GM12878 (cell line): Measurements from ENCODE around the gene RAD51B.

ENCODE experiments used
- CTCF ChIP-seq, 3 experiments: IDR thresholded peaks in 2 of 3; conservative IDR thresholded peaks in 1 of 3; 2 replicates each; pipeline ENCODE4 v1.5.1; 2011; ENCODE audit warnings: low read depth in 3 of 3, low read length in 3 of 3, mild to moderate bottlenecking in 3 of 3, control low read depth in 2 of 3, moderate library complexity in 2 of 3, inconsistent platforms in 1 of 3, mixed read lengths in 1 of 3; ENCODE audit not compliant: control insufficient read depth in 2 of 3, insufficient read depth in 1 of 3; ENCODE audit errors: extremely low read depth in 1 of 3
- EZH2 ChIP-seq: IDR thresholded peaks from 2 replicates; pipeline ENCODE4 v1.6.1; 2012; ENCODE audit warnings: low read depth, mild to moderate bottlenecking, control low read depth, inconsistent platforms, low read length, borderline replicate concordance; ENCODE audit not compliant: control insufficient read depth
- HDAC6 ChIP-seq: fragments of 200-600 bp; sonication (generic); IDR thresholded peaks from one replicate; pipeline ENCODE4 v1.8.0; 2017; ENCODE audit warnings: antibody characterized with exemption; ENCODE audit not compliant: unreplicated experiment
- JUNB ChIP-seq: IDR thresholded peaks from 2 replicates; pipeline ENCODE4 v1.6.1; 2016; ENCODE audit warnings: antibody characterized with exemption, mild to moderate bottlenecking
- MXI1 ChIP-seq: fragments of 150-350 bp; IDR thresholded peaks from 2 replicates; pipeline ENCODE4 v1.6.1; 2011; ENCODE audit warnings: low read depth, mild to moderate bottlenecking, inconsistent platforms, low read length, improper control_type of control experiment
- POLR2A ChIP-seq: IDR thresholded peaks from 2 replicates; pipeline ENCODE4 v1.6.1; 2011; ENCODE audit warnings: low read depth, mild to moderate bottlenecking, low read length
- RFX5 ChIP-seq: IDR thresholded peaks from 2 replicates; pipeline ENCODE4 v1.6.1; 2011; ENCODE audit warnings: low read depth, low read length, improper control_type of control experiment
- ZNF217 ChIP-seq: fragments of 450-650 bp; IDR thresholded peaks from 2 replicates; pipeline ENCODE4 v1.6.1; 2017; ENCODE audit warnings: antibody characterized with exemption, mild to moderate bottlenecking
- ZNF274 ChIP-seq: IDR thresholded peaks from one replicate; pipeline ENCODE4 v1.8.0; 2011; ENCODE audit not compliant: insufficient read length, insufficient read depth
- TF ChIP-seq, protein P1 (sequence below): IDR thresholded peaks from 2 replicates; pipeline ENCODE4 v1.6.1; 2011; ENCODE audit warnings: low read depth, mild to moderate bottlenecking, low read length, moderate library complexity, borderline replicate concordance; ENCODE audit errors: extremely low read depth
- TF ChIP-seq, protein P2 (sequence below): IDR thresholded peaks from 2 replicates; pipeline ENCODE4 v1.6.1; 2012; ENCODE audit warnings: mild to moderate bottlenecking, low read depth, low read length

DNA sequence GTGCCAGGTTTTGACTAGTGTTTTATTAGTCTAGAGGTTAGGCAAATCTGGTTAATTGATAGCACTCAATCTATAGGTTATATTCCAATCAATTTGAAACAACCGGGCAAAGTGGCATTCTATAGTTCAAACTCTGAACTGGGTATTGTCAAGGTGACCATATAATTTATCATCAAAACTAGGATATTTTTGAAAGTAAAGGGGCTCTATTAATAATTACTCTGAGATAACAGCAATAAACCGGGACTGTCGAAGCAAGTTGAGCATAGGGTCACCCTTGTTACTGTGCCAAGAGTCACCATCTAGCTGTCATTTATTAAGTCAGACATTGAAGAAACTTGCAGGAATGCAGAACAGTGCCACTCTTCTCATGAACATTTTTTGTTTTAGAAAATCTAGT is 321.2 kb downstream of the RAD51B start:
- TF ChIP-seq RFX5 (no peak), JUNB (no peak), POLR2A (no peak), CTCF (IDR thresholded peaks at IDR 0.05 in 2 of 3, conservative IDR thresholded peaks at IDR 0.05 in 1 of 3; ENCODE audit: control insufficient read depth in 2 of 3, extremely low read depth in 1 of 3, insufficient read depth in 1 of 3, low read depth in 3 of 3, low read length in 3 of 3) (no peak), HDAC6 (no peak), MXI1 (no peak), ZNF274 (no peak), EZH2 (no peak), ZNF217 (no peak)
- TF ChIP-seq, protein P1, sequence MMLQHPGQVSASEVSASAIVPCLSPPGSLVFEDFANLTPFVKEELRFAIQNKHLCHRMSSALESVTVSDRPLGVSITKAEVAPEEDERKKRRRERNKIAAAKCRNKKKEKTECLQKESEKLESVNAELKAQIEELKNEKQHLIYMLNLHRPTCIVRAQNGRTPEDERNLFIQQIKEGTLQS = no peak
- TF ChIP-seq, protein P2, sequence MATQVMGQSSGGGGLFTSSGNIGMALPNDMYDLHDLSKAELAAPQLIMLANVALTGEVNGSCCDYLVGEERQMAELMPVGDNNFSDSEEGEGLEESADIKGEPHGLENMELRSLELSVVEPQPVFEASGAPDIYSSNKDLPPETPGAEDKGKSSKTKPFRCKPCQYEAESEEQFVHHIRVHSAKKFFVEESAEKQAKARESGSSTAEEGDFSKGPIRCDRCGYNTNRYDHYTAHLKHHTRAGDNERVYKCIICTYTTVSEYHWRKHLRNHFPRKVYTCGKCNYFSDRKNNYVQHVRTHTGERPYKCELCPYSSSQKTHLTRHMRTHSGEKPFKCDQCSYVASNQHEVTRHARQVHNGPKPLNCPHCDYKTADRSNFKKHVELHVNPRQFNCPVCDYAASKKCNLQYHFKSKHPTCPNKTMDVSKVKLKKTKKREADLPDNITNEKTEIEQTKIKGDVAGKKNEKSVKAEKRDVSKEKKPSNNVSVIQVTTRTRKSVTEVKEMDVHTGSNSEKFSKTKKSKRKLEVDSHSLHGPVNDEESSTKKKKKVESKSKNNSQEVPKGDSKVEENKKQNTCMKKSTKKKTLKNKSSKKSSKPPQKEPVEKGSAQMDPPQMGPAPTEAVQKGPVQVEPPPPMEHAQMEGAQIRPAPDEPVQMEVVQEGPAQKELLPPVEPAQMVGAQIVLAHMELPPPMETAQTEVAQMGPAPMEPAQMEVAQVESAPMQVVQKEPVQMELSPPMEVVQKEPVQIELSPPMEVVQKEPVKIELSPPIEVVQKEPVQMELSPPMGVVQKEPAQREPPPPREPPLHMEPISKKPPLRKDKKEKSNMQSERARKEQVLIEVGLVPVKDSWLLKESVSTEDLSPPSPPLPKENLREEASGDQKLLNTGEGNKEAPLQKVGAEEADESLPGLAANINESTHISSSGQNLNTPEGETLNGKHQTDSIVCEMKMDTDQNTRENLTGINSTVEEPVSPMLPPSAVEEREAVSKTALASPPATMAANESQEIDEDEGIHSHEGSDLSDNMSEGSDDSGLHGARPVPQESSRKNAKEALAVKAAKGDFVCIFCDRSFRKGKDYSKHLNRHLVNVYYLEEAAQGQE = no peak
